GM12864 (cell line): ENCODE measurements around the gene ZHX3.

Experiments
- DNase-seq: peaks from one replicate; pipeline ENCODE4 v3.0.0-alpha.2; 2011; ENCODE audit warnings: low read depth
- H3K4me3 ChIP-seq: 2 replicates; pipeline ENCODE4 v1.5.1; 2011; ENCODE audit warnings: mild to moderate bottlenecking, low read depth, low read length, control low read depth
- CTCF ChIP-seq: IDR thresholded peaks from 2 replicates; pipeline ENCODE4 v1.5.1; 2011; ENCODE audit warnings: low read depth, mild to moderate bottlenecking, moderate library complexity, low read length, control low read depth, inconsistent platforms; ENCODE audit errors: missing control alignments

Gene ZHX3

GRCh38 chr20:41277049-41277448, 40.5 kb downstream of the ZHX3 start:
- no peak for DNase-seq
- no peak for TF ChIP-seq CTCF
- H3K4me3 ChIP-seq = no peak overlapping the region

GRCh38 chr20:41276317-41276751, 41.2 kb downstream of the ZHX3 start:
- H3K4me3 ChIP-seq = no peak overlapping the region
- TF ChIP-seq CTCF = no peak
- no peak for DNase-seq

GRCh38 chr20:41275301-41275731, 42.2 kb downstream of the ZHX3 start:
- no peak overlapping the region for H3K4me3 ChIP-seq
- DNase-seq = no peak
- TF ChIP-seq CTCF = no peak

GRCh38 chr20:41274152-41274551, 43.4 kb downstream of the ZHX3 start:
- no peak for DNase-seq
- TF ChIP-seq CTCF = no peak
- no peak overlapping the region for H3K4me3 ChIP-seq

GRCh38 chr20:41273445-41273844, 44.1 kb downstream of the ZHX3 start:
- H3K4me3 ChIP-seq = no peak overlapping the region
- TF ChIP-seq CTCF = no peak
- no peak for DNase-seq

GRCh38 chr20:41272339-41272738, 45.2 kb downstream of the ZHX3 start:
- H3K4me3 ChIP-seq = no peak overlapping the region
- DNase-seq = no peak
- TF ChIP-seq CTCF = no peak

- no peak for DNase-seq
- no peak for TF ChIP-seq CTCF
- H3K4me3 ChIP-seq = no peak overlapping the region
These were observed 48.4 kb downstream of the ZHX3 start for GRCh38 chr20:41268917-41269652.
